SK-N-SH (cell line): ENCODE measurements around the gene STK31. TPM values are rescaled to one million over a fixed set of nuclear protein-coding genes. Genes with fewer than 3 reads are reported as not detected.
"Not testable (repeated sequence)": the region's sequence is repeated elsewhere in the genome, so short reads cannot be mapped to it uniquely, and the experiment has no call there.

Experiments used
- CTCF ChIA-PET: fragments of 300-600, 350-600 bp; formaldehyde crosslinking; extraction: SDS; loops from one replicate; lab custom pipeline; 2021; lab: Yijun Ruan, JAX
- POLR2A ChIA-PET: fragments of 350-600 bp; sonication (Branson Sonifier 250); formaldehyde crosslinking; extraction: SDS; loops from one replicate; lab custom pipeline; 2020; ENCODE audit warnings: antibody characterized with exemption, inconsistent platforms; lab: Yijun Ruan, JAX
- DNase-seq: peaks from one replicate; pipeline ENCODE4 v3.0.0; 2012
- H2AFZ ChIP-seq: fragments of 200-600 bp; sonication (generic); 2 replicates; pipeline ENCODE4 v1.8.1; 2016; ENCODE audit warnings: antibody characterized with exemption, mild to moderate bottlenecking, low read depth
- H3F3A ChIP-seq: fragments of 200-600 bp; sonication (generic); replicated peaks from 2 replicates; pipeline ENCODE3; 2016; ENCODE audit warnings: antibody characterized with exemption, mild to moderate bottlenecking; ENCODE audit not compliant: insufficient read depth
- H3K27ac ChIP-seq, 2 experiments: fragments of 200-500 bp in 1 of 2; fragments of 200-600 bp in 1 of 2; sonication (Bioruptor generic) in 1 of 2; sonication (generic), shearing (Covaris generic) in 1 of 2; 2 replicates each; pipeline versions ENCODE4 v1.5.1 to v1.6.1; 2014 to 2016; ENCODE audit warnings: low read depth in 2 of 2, inconsistent platforms in 1 of 2, low read length in 1 of 2, mild to moderate bottlenecking in 1 of 2, mixed read lengths in 1 of 2
- H3K27me3 ChIP-seq: fragments of 200-600 bp; sonication (generic), shearing (Covaris generic); 2 replicates; pipeline ENCODE4 v1.6.1; 2016; ENCODE audit warnings: mixed run types; ENCODE audit not compliant: insufficient read depth
- H3K36me3 ChIP-seq, 2 experiments: fragments of 200-500 bp in 1 of 2; fragments of 200-600 bp in 1 of 2; sonication (Bioruptor generic) in 1 of 2; sonication (generic) in 1 of 2; replicated peaks in 1 of 2; 2 replicates each; pipeline versions ENCODE3 to v1.5.1; 2014 to 2016; ENCODE audit warnings: low read length in 1 of 2, mild to moderate bottlenecking in 1 of 2; ENCODE audit not compliant: insufficient read depth in 2 of 2, control insufficient read depth in 1 of 2
- H3K4me1 ChIP-seq, 2 experiments: fragments of 200-500 bp in 1 of 2; fragments of 200-600 bp in 1 of 2; sonication (Bioruptor generic) in 1 of 2; sonication (generic), shearing (Covaris generic) in 1 of 2; 2 replicates each; pipeline versions ENCODE4 v1.5.1 to v1.6.1; 2014 to 2016; ENCODE audit warnings: low read depth in 1 of 2, low read length in 1 of 2, mixed run types in 1 of 2; ENCODE audit not compliant: insufficient read depth in 2 of 2, control insufficient read depth in 1 of 2
- H3K4me2 ChIP-seq: fragments of 200-600 bp; sonication (generic), shearing (Covaris generic); 2 replicates; pipeline ENCODE4 v1.6.1; 2017; ENCODE audit warnings: mixed run types
- H3K4me3 ChIP-seq, 2 experiments: fragments of 200-500 bp in 1 of 2; fragments of 200-600 bp in 1 of 2; sonication (Bioruptor generic) in 1 of 2; sonication (generic), shearing (Covaris generic) in 1 of 2; 2 replicates each; pipeline versions ENCODE4 v1.5.1 to v1.8.1; 2014 to 2016; ENCODE audit warnings: low read depth in 2 of 2, inconsistent platforms in 1 of 2, low read length in 1 of 2, mild to moderate bottlenecking in 1 of 2, mixed read lengths in 1 of 2, moderate library complexity in 1 of 2
- H3K79me2 ChIP-seq: fragments of 200-600 bp; sonication (generic); 2 replicates; pipeline ENCODE4 v1.8.1; 2017; ENCODE audit warnings: mild to moderate bottlenecking; ENCODE audit not compliant: insufficient read depth
- H3K9ac ChIP-seq: fragments of 200-600 bp; sonication (generic); 2 replicates; pipeline ENCODE4 v1.6.1; 2017; ENCODE audit warnings: mixed run types
- H3K9me2 ChIP-seq: fragments of 200-600 bp; sonication (generic); 2 replicates; pipeline ENCODE4 v1.6.1; 2017; ENCODE audit warnings: mixed run types
- H3K9me3 ChIP-seq: fragments of 200-600 bp; sonication (generic); 2 replicates; pipeline ENCODE4 v1.6.1; 2017; ENCODE audit warnings: mixed run types, mild to moderate bottlenecking, moderate library complexity
- H4K20me1 ChIP-seq: fragments of 200-600 bp; sonication (generic); 2 replicates; pipeline ENCODE4 v1.6.1; 2017; ENCODE audit warnings: mild to moderate bottlenecking, mixed run types; ENCODE audit not compliant: insufficient read depth
- EP300 ChIP-seq, 2 experiments: IDR thresholded peaks; 2 replicates each; pipeline versions ENCODE4 v1.4.0 to v1.6.1; 2012; ENCODE audit warnings: borderline replicate concordance in 1 of 2, low read depth in 1 of 2, low read length in 1 of 2
- EZH2phosphoT487 ChIP-seq: fragments of 200-600 bp; sonication (generic); IDR thresholded peaks from 2 replicates; pipeline ENCODE4 v1.6.1; 2017; ENCODE audit warnings: low read depth, mixed run types, mild to moderate bottlenecking, antibody characterized with exemption, moderate library complexity, borderline replicate concordance
- FOSL2 ChIP-seq: IDR thresholded peaks from 2 replicates; pipeline ENCODE4 v1.4.0; 2012; ENCODE audit warnings: low read depth, mild to moderate bottlenecking, moderate library complexity, borderline replicate concordance
- GABPA ChIP-seq: IDR thresholded peaks from 2 replicates; pipeline ENCODE4 v1.4.0; 2012; ENCODE audit warnings: low read depth, mild to moderate bottlenecking
- JUND ChIP-seq: IDR thresholded peaks from 2 replicates; pipeline ENCODE4 v1.4.0; 2012
- MXI1 ChIP-seq: IDR thresholded peaks from 2 replicates; pipeline ENCODE4 v1.6.1; 2012; ENCODE audit warnings: mild to moderate bottlenecking, low read depth, low read length, improper control_type of control experiment
- RAD21 ChIP-seq: IDR thresholded peaks from 2 replicates; pipeline ENCODE4 v1.6.1; 2012; ENCODE audit warnings: mild to moderate bottlenecking, low read length
- RCOR1 ChIP-seq: fragments of 150-350 bp; IDR thresholded peaks from 2 replicates; pipeline ENCODE4 v1.6.1; 2017; ENCODE audit warnings: antibody characterized with exemption, low read length
- SIN3A ChIP-seq: IDR thresholded peaks from 2 replicates; pipeline ENCODE4 v1.6.1; 2012; ENCODE audit warnings: low read depth, mild to moderate bottlenecking, low read length, moderate library complexity, borderline replicate concordance
- TCF12 ChIP-seq: IDR thresholded peaks from 2 replicates; pipeline ENCODE4 v1.4.0; 2012
- YY1 ChIP-seq: IDR thresholded peaks from 2 replicates; pipeline ENCODE4 v1.4.0; 2012; ENCODE audit warnings: low read depth, mild to moderate bottlenecking
- WGBS: methylation state at CpG from one replicate; pipeline ENCODE4 v1.1.6; 2017; ENCODE audit warnings: low lambda C conversion rate; 5-methylcytosine and 5-hydroxymethylcytosine counted together
- polyA plus RNA-seq, 3 experiments: library from polyadenylated mRNA; depleted of rRNA; stranded (reverse); fragments of >200 nt; gene quantifications; 2 replicates each; pipeline ENCODE4 v1.2.3, GENCODE V29; 2012
- TF ChIP-seq, protein P1 (sequence below): IDR thresholded peaks from 2 replicates; pipeline ENCODE4 v1.4.0; 2012; ENCODE audit warnings: low read depth, borderline replicate concordance
- TF ChIP-seq, protein P2 (sequence below): fragments of 150-350 bp; IDR thresholded peaks from 2 replicates; pipeline ENCODE4 v1.6.1; 2016; ENCODE audit warnings: mild to moderate bottlenecking, low read depth, low read length

Gene STK31
- polyA plus RNA-seq, 1 of the 3 experiments (the other 2 are of a cell fraction): 0.02 TPM

DNA sequence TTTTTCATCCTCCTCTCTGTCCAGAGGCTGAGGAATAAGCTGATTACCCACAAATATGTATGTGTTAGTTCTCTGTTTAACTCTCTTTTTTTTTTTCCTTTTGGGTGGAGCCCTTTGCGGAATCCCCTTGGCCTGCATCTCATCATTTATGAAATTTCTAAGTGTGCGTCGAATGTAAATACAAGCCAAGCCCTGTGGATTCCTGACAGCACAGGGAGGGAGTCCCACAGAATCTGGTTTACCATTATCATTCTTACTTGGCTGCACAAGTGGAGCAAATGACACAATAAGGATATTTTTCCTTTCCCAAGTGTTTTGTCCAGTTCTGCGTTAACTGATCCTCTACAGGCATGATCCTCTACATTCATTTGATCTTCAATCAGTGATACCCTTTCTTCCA is 11.4 kb downstream of the STK31 start:
- Histone ChIP-seq H3K27me3 (no peaks in the 10 kb centered on the region), H2AFZ (no peak overlapping the region), H4K20me1 (no peaks in the 10 kb centered on the region), H3F3A (no peaks in the 10 kb centered on the region), H3K79me2 (no peaks in the 10 kb centered on the region), H3K4me3 (no peak overlapping the region), H3K36me3 (no peaks in the 10 kb centered on the region), H3K4me1 (no peaks in the 10 kb centered on the region), H3K9ac (no peak overlapping the region), H3K27ac (no peak overlapping the region), H3K9me2 (no peaks in the 10 kb centered on the region), H3K4me2 (no peak overlapping the region), H3K9me3 (no peaks in the 10 kb centered on the region)
- CTCF ChIA-PET: interaction anchor here (0.8 to 4.7 kb wide), 4 partner anchors 11 to 176 kb away, joined by 3 to 26 read pairs (median 9); partner anchors contain the start of gene STK31
- POLR2A ChIA-PET: no interaction called here
- WGBS: 76% methylated on average over 4 of the region's 4 CpGs
- no peak for TF ChIP-seq GABPA
- no peak for TF ChIP-seq YY1
- no peak for TF ChIP-seq EP300 (IDR thresholded peaks at IDR 0.05; ENCODE audit: borderline replicate concordance in 1 of 2, low read depth in 1 of 2, low read length in 1 of 2)
- TF ChIP-seq RCOR1: no peak
- no peak for TF ChIP-seq RAD21
- no peak for TF ChIP-seq FOSL2
- TF ChIP-seq MXI1: no peak
- TF ChIP-seq TCF12: no peak
- no peak for TF ChIP-seq SIN3A
- no peak for TF ChIP-seq JUND
- TF ChIP-seq, protein P1, sequence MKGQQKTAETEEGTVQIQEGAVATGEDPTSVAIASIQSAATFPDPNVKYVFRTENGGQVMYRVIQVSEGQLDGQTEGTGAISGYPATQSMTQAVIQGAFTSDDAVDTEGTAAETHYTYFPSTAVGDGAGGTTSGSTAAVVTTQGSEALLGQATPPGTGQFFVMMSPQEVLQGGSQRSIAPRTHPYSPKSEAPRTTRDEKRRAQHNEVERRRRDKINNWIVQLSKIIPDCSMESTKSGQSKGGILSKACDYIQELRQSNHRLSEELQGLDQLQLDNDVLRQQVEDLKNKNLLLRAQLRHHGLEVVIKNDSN: no peak
- TF ChIP-seq EZH2phosphoT487: no peak
- TF ChIP-seq, protein P2, sequence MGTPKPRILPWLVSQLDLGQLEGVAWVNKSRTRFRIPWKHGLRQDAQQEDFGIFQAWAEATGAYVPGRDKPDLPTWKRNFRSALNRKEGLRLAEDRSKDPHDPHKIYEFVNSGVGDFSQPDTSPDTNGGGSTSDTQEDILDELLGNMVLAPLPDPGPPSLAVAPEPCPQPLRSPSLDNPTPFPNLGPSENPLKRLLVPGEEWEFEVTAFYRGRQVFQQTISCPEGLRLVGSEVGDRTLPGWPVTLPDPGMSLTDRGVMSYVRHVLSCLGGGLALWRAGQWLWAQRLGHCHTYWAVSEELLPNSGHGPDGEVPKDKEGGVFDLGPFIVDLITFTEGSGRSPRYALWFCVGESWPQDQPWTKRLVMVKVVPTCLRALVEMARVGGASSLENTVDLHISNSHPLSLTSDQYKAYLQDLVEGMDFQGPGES: no peak
- DNase-seq: no peak

DNA sequence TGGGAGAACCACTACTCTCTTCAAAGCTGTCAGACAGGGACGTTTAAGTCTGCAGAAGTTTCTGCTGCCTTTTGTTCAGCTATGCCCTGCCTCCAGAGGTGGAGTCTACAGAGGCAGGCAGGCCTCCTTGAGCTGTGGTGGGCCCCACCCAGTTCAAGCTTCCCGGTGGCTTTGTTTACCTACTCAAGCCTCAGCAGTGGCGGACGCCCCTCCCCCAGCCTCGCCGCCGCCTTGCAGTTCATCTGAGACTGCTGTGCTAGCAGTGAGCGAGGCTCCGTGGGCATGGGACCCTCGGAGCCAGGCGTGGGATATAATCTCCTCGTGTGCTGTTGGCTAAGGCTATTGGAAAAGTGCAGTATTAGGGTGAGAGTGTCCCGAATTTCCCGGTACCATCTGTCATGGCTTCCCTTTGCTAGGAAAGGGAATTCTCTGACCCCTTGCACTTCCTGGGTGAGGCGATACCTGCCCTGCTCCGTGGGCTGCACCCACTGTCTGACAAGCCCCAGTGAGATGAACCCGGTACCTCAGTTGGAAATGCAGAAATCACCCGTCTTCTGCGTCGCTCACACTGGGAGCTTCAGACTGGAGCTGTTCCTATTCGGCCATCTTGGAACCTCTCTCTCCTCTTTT is 12.7 kb downstream of the STK31 start:
- H2AFZ ChIP-seq, H3K9ac ChIP-seq, H3K9me2 ChIP-seq, POLR2A ChIA-PET, H3K27ac ChIP-seq, H3K27me3 ChIP-seq, H4K20me1 ChIP-seq, H3K4me3 ChIP-seq, DNase-seq, H3K4me1 ChIP-seq, H3K9me3 ChIP-seq, H3F3A ChIP-seq, H3K36me3 ChIP-seq, H3K79me2 ChIP-seq, H3K4me2 ChIP-seq: not testable (repeated sequence)
- 70% methylated on average over 20 of the region's 21 CpGs for WGBS
- CTCF ChIA-PET: interaction anchor here (0.6 to 3.1 kb wide), 4 partner anchors 11 to 176 kb away, joined by 3 to 15 read pairs (median 4); no protein-coding TSS in a partner anchor

DNA sequence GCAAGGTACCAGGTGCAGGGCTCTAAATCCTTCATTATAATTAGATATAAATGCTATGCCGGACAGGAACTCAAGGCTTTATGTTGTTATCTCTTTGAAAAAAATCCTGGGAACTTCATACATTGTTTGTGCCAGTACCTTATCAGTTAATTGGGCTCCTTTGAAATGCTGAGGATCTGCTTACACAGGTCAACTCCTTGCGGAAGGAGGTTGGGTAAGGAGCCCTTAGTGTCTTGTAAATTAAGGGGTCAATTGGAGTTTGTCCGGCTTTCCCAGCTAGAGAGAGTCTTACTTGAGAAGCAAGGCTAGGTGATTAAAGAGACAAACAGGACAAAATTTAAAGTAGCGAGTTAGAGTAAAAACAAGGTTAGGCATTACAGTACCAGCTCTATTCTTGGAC is 14.1 kb downstream of the STK31 start:
- H3K9me2 ChIP-seq, H3K9me3 ChIP-seq, POLR2A ChIA-PET, H3K27ac ChIP-seq, H3K9ac ChIP-seq, H3K4me3 ChIP-seq, H3F3A ChIP-seq, DNase-seq, H3K4me1 ChIP-seq, H3K27me3 ChIP-seq, H3K79me2 ChIP-seq, H3K4me2 ChIP-seq, H3K36me3 ChIP-seq, H2AFZ ChIP-seq, H4K20me1 ChIP-seq: not testable (repeated sequence)
- CTCF ChIA-PET: interaction anchor here (1.5 to 3.1 kb wide), 3 partner anchors 12 to 178 kb away, joined by 4 to 15 read pairs (median 9); no protein-coding TSS in a partner anchor
- 93% methylated on average over 4 of the region's 4 CpGs for WGBS
